Testis (tissue), 2 donors: ENCODE measurements around the gene ATP6V1G3.

Experiments used
- POLR2A ChIP-seq: fragments of 450-650 bp; IDR thresholded peaks from one replicate; pipeline ENCODE4 v1.6.1; 2017; ENCODE audit warnings: antibody characterized with exemption, mild to moderate bottlenecking, moderate library complexity
- TF ChIP-seq, protein P1 (sequence below), 3 experiments: fragments of 450-650 bp in 2 of 3; fragments of 200-600 bp in 1 of 3; sonication (generic) in 1 of 3; IDR thresholded peaks; one replicate each; pipeline ENCODE4 v1.5.1; 2016 to 2019; ENCODE audit warnings: antibody characterized with exemption in 3 of 3, mild to moderate bottlenecking in 2 of 3, moderate library complexity in 1 of 3

DNA sequence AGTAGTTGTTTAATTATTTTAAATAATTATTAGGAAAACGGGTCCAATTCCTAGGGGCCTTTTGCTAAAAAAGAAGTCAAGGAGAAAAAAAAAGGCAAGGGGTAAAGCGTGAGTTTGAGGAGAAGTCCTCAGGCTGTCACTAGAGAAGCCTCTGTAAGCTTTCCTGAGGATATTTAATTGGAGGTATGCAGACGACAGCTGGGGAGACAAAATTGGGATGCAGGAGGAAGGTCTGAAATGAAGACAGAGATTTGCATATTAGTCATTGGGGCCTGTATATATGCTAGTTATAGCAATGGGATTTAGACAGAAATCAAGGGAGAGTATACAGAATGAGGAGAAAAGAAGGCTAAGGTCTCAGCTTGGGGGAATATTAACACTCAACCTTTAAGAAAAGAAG is 8.6 kb downstream of the ATP6V1G3 start:
- TF ChIP-seq, protein P1, sequence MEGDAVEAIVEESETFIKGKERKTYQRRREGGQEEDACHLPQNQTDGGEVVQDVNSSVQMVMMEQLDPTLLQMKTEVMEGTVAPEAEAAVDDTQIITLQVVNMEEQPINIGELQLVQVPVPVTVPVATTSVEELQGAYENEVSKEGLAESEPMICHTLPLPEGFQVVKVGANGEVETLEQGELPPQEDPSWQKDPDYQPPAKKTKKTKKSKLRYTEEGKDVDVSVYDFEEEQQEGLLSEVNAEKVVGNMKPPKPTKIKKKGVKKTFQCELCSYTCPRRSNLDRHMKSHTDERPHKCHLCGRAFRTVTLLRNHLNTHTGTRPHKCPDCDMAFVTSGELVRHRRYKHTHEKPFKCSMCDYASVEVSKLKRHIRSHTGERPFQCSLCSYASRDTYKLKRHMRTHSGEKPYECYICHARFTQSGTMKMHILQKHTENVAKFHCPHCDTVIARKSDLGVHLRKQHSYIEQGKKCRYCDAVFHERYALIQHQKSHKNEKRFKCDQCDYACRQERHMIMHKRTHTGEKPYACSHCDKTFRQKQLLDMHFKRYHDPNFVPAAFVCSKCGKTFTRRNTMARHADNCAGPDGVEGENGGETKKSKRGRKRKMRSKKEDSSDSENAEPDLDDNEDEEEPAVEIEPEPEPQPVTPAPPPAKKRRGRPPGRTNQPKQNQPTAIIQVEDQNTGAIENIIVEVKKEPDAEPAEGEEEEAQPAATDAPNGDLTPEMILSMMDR (IDR thresholded peaks at IDR 0.05): no peak
- no peak for TF ChIP-seq POLR2A
